Esophagus muscularis mucosa (tissue), 3 donors: Measurements from ENCODE around the gene RECK.

Source experiments
- CTCF ChIP-seq, 3 experiments: fragments of 200-600 bp in 2 of 3; fragments of 450-650 bp in 1 of 3; sonication (generic) in 2 of 3; IDR thresholded peaks; one replicate each; pipeline ENCODE4 v1.5.1; 2017 to 2019; ENCODE audit warnings: antibody characterized with exemption in 3 of 3, mild to moderate bottlenecking in 2 of 3, moderate library complexity in 1 of 3
- POLR2A ChIP-seq: fragments of 450-650 bp; IDR thresholded peaks from one replicate; pipeline ENCODE4 v1.6.1; 2017; ENCODE audit warnings: antibody characterized with exemption, moderate library complexity, mild to moderate bottlenecking, low read depth

GRCh38 chr9:36135741-36136271 is 99.1 kb downstream of the RECK start:
- TF ChIP-seq POLR2A (no peak), CTCF (IDR thresholded peaks at IDR 0.05) (no peak)
